GM18508 (cell line): ENCODE data around the gene LRPAP1.

ENCODE experiments used
- ATAC-seq: cut with Tn5 transposase; IDR thresholded peaks from one replicate; pipeline ENCODE4 v1.9.1; 2021; ENCODE audit warnings: moderate number of reproducible peaks; ENCODE audit not compliant: insufficient read depth, unreplicated experiment

LRPAP1 gene

GRCh38 chr4:3476936-3477749 lies 55.1 kb downstream of the LRPAP1 start:
- no peak for ATAC-seq

- no peak for ATAC-seq
These were observed 55.9 kb downstream of the LRPAP1 start for GRCh38 chr4:3476341-3476747.

GRCh38 chr4:3475713-3476260 lies 56.4 kb downstream of the LRPAP1 start:
- ATAC-seq, result no peak

- no peak for ATAC-seq
These were observed 57.0 kb downstream of the LRPAP1 start for GRCh38 chr4:3475041-3475712.

- ATAC-seq, result no peak
These were observed 58.0 kb downstream of the LRPAP1 start for GRCh38 chr4:3473996-3474765.

GRCh38 chr4:3473181-3473950 lies 58.9 kb downstream of the LRPAP1 start:
- no peak for ATAC-seq

GRCh38 chr4:3472411-3473141 lies 59.6 kb downstream of the LRPAP1 start:
- no peak for ATAC-seq

GRCh38 chr4:3471886-3472285 lies 60.3 kb downstream of the LRPAP1 start:
- no peak for ATAC-seq

- ATAC-seq, result no peak
These were observed 61.0 kb downstream of the LRPAP1 start for GRCh38 chr4:3471098-3471760.

GRCh38 chr4:3470244-3471097 lies 61.8 kb downstream of the LRPAP1 start:
- ATAC-seq, result no peak

- no peak for ATAC-seq
These were observed 62.6 kb downstream of the LRPAP1 start for GRCh38 chr4:3469386-3470243.

GRCh38 chr4:3468804-3469203 lies 63.4 kb downstream of the LRPAP1 start:
- no peak for ATAC-seq

GRCh38 chr4:3468154-3468553 lies 64.1 kb downstream of the LRPAP1 start:
- no peak for ATAC-seq

- no peak for ATAC-seq
These were observed 64.6 kb downstream of the LRPAP1 start for GRCh38 chr4:3467601-3468031.

- no peak for ATAC-seq
These were observed 65.3 kb downstream of the LRPAP1 start for GRCh38 chr4:3466691-3467600.
